MM.1S (cell line): ENCODE measurements around the gene TCF12.

Source experiments
- CTCF ChIP-seq: fragments of 300-600 bp; sonication (generic); IDR thresholded peaks from 2 replicates; pipeline ENCODE4 v1.5.1; 2016; ENCODE audit warnings: antibody characterized with exemption, low read length, mixed read lengths
- EZH2 ChIP-seq: fragments of 300-600 bp; sonication (generic); optimal IDR thresholded peaks from 2 replicates; pipeline ENCODE3; 2017; ENCODE audit warnings: low read depth, mild to moderate bottlenecking, antibody characterized with exemption, low read length, mixed read lengths
- EZH2phosphoT487 ChIP-seq: fragments of 300-600 bp; sonication (generic); IDR thresholded peaks from 2 replicates; pipeline ENCODE4 v1.6.1; 2018; ENCODE audit warnings: antibody characterized with exemption, low read length

DNA sequence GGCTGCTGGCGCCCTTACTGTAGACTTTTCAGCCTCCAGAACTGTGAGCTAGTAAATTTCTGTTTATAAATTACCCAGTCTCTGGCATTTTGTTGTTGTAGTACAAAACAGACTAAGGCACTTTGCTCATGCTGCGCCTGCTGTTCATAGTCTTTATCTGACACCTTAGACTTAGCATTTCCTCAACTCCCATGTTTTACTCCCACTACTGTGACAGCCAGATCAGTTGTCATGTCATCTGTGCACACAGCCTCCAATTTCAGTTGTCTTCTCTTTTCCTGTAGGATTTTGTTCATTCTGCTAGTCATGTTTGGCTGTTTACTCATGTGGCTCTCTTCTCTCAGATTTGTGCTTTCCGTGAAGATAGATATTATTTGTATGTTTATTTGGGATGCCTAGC is 62.0 kb downstream of the TCF12 start:
- no peak for TF ChIP-seq EZH2
- TF ChIP-seq CTCF = no peak
- no peak for TF ChIP-seq EZH2phosphoT487
